Muscle layer of duodenum (tissue), 2 donors: ENCODE data around the gene CRYAA.
"Not testable (repeated sequence)": the region's sequence is repeated elsewhere in the genome, so short reads cannot be mapped to it uniquely, and the experiment has no call there.

ENCODE experiments used
- H3K27ac ChIP-seq: one replicate; pipeline ENCODE4 v1.7.0; 2013; ENCODE audit warnings: mild to moderate bottlenecking, low read length
- H3K27me3 ChIP-seq: one replicate; pipeline ENCODE4 v1.7.0; 2013; ENCODE audit warnings: low read depth, mild to moderate bottlenecking, control low read depth, low read length
- H3K36me3 ChIP-seq, 2 donors: one replicate each; pipeline ENCODE4 v1.7.0; 2013; ENCODE audit warnings: low read length in 2 of 2, control low read depth in 1 of 2, mild to moderate bottlenecking in 1 of 2; ENCODE audit not compliant: insufficient read depth in 2 of 2, control insufficient read depth in 1 of 2
- H3K4me1 ChIP-seq, 2 donors: one replicate each; pipeline ENCODE4 v1.7.0; 2013; ENCODE audit warnings: low read length in 2 of 2, mild to moderate bottlenecking in 2 of 2, control low read depth in 1 of 2, moderate library complexity in 1 of 2; ENCODE audit not compliant: insufficient read depth in 2 of 2, control insufficient read depth in 1 of 2
- H3K4me3 ChIP-seq, 2 donors: one replicate each; pipeline ENCODE4 v1.7.0; 2013; ENCODE audit warnings: low read length in 2 of 2, low read depth in 1 of 2, mild to moderate bottlenecking in 1 of 2
- H3K9me3 ChIP-seq, 2 donors: one replicate each; pipeline ENCODE4 v1.7.0; 2013; ENCODE audit warnings: low read length in 2 of 2, control low read depth in 1 of 2, mild to moderate bottlenecking in 1 of 2; ENCODE audit not compliant: control insufficient read depth in 1 of 2
- donor health status: healthy.

The CRYAA gene, protein sequence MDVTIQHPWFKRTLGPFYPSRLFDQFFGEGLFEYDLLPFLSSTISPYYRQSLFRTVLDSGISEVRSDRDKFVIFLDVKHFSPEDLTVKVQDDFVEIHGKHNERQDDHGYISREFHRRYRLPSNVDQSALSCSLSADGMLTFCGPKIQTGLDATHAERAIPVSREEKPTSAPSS

DNA sequence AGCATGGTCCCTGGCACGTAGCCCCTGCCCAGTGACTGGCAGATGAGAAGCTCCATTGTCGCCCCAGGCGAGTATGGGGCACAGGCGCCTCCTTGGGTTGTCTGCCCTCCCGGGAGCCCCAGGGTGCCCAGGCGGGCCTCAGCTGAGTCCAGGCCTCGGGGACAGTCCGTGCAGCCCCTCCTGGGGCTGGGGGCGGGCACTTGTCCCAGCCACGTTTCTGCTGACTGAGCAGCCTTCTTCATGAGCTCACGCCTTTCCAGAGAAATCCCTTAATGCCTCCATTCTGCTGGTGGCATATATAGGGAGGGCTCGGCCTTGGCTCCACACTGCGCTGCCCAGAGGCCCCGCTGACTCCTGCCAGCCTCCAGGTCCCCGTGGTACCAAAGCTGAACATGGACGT is at the start of gene CRYAA:
Gene CRYAA (plus strand): TSS at position 301 of the 400 bp plus-strand sequence. CDS start 92 bp downstream, at position 393.
- not testable (repeated sequence) for H3K36me3 ChIP-seq, H3K4me3 ChIP-seq, H3K27ac ChIP-seq, H3K9me3 ChIP-seq, H3K27me3 ChIP-seq, H3K4me1 ChIP-seq

DNA sequence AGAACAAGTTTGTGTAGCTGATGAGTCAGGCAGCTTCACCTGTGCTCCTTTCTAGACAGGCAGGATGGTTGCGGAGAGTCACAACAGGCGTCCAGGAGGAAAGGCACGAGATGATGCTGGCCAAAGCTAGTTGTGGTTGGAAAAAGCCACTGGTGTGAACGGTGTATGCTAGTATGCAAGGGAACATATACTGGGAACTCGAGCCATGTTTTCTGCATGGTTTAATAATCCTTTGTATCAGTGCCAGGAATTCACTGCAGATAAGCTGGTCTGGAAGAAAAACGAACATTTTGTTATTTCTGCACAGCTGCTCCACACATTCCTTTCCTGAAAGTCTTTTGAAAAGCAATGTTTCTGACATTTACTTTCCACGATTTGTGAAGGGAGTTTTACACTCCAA is 38.7 kb upstream of the CRYAA start:
- H3K27ac ChIP-seq, H3K36me3 ChIP-seq, H3K4me1 ChIP-seq, H3K4me3 ChIP-seq, H3K9me3 ChIP-seq, H3K27me3 ChIP-seq: not testable (repeated sequence)

DNA sequence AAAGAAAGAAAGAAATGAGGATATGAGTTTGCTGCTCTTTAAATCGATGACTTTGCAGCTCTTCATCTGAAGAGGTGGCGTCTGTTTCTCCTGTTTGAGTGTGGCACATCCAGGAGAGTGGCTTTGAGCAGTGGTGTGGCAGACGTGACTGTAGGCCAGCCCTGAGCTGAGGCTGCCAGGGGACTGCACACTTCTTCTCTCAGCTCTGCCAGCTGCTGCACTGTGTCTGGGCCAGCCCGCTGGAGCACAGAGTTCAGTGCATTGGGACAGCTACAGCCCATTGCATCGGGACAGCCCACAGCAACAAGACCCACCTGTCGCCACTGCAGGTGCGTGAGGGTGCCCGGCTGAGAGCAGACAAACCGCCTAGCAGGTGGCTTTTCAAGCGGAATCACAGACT is 34.3 kb upstream of the CRYAA start:
- not testable (repeated sequence) for H3K4me1 ChIP-seq, H3K9me3 ChIP-seq, H3K4me3 ChIP-seq, H3K27ac ChIP-seq, H3K36me3 ChIP-seq, H3K27me3 ChIP-seq

DNA sequence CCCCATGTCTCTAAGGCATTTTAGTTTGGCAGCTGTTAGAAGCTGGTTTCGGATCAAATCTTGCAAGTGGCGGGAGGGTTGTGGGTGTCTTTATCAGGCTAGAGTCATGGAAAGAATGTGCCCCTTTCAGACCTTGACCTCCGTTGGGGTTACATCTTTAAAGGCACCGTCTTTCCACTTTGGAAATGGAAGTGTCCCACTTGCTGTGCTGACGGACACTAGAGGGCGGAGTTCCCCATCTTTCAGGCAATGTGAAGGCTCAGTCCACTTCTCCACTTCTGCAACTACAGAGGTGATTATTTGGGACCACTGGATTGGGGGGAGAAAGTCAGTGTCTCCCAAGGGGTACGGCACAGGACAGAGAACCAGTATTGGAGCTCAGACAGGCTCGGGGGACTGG is 29.9 kb upstream of the CRYAA start:
- H3K27me3 ChIP-seq, H3K9me3 ChIP-seq, H3K27ac ChIP-seq, H3K36me3 ChIP-seq, H3K4me1 ChIP-seq, H3K4me3 ChIP-seq: not testable (repeated sequence)

DNA sequence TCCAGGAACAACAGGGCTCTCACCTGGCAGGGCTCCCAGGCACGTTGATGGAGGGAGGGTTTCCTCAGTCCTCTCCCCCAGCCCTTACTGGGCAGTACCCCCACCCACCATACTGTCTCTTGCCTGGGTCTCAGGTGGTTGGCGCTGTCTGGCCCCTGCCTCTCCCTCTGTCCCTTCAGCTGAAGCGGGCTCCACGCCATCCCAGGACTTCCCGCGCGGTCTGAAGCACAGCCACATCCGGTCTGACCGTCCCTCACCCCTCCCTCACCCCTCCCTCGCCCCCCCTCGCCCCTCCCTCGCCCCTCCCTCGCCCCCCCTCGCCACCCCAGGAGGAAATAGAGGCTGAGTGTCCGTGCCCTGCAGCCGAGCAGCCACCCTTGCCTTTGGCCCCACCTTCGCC is 27.4 kb upstream of the CRYAA start:
- not testable (repeated sequence) for H3K27me3 ChIP-seq, H3K4me1 ChIP-seq, H3K4me3 ChIP-seq, H3K9me3 ChIP-seq, H3K27ac ChIP-seq, H3K36me3 ChIP-seq

DNA sequence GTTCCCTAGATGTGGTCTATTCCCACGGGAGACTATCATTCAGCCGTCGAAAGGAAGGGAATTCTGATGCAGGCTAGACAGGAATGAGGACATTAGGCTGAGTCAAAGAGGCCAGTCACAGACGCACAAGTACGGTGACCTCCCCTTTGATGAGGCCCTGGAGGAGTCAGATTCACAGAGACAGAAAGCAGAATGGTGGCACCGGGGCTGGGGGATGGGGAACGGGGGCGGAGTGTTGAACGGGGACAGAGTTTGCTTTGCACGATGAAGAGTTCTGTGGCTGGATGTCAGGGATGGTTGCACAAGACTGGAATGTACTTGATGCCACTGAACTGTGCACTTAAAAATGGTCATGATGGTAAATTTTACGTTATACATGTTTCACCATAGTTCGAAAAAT is 22.2 kb upstream of the CRYAA start:
- H3K9me3 ChIP-seq, H3K27ac ChIP-seq, H3K4me1 ChIP-seq, H3K27me3 ChIP-seq, H3K4me3 ChIP-seq, H3K36me3 ChIP-seq: not testable (repeated sequence)

DNA sequence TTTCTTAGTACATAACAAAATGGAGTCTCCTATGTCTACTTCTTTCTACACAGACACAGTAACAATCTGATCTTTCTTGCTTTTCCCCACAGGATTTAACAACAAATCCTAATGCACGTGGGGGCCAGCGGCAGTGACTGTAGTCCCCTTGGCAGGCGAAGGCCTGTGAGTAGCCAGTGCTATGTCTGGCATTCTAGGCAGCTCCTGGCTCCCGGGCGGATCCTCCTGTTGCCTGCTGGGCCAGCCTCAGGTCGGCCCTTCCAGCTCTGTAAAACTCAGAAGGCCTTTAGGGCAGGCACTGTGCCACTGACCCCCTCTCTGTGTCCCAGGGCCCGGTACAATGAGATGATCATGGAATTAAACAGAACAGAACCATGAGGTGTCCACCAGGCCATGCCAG is 20.8 kb upstream of the CRYAA start:
- not testable (repeated sequence) for H3K36me3 ChIP-seq, H3K27ac ChIP-seq, H3K9me3 ChIP-seq, H3K4me3 ChIP-seq, H3K4me1 ChIP-seq, H3K27me3 ChIP-seq

DNA sequence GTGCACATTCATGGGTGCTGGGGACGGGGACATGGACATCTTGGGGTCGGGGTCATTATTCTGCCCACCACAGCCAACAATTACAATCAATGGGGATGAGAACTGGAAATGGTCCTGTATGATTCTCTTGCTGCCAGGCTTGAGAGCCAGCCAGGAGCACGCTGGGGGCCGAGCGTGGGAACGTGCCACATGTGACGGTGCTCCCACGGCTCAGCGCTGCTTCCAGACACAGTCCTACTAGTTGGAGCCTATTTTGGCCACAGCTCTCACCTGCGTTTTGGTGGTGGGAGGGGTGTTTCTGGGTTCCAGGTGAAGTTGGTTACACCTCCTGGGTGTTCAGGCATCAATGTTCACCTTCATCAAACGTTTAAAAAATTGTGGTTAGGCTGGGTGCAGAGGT is 19.5 kb upstream of the CRYAA start:
- H3K27ac ChIP-seq, H3K4me1 ChIP-seq, H3K4me3 ChIP-seq, H3K9me3 ChIP-seq, H3K27me3 ChIP-seq, H3K36me3 ChIP-seq: not testable (repeated sequence)

DNA sequence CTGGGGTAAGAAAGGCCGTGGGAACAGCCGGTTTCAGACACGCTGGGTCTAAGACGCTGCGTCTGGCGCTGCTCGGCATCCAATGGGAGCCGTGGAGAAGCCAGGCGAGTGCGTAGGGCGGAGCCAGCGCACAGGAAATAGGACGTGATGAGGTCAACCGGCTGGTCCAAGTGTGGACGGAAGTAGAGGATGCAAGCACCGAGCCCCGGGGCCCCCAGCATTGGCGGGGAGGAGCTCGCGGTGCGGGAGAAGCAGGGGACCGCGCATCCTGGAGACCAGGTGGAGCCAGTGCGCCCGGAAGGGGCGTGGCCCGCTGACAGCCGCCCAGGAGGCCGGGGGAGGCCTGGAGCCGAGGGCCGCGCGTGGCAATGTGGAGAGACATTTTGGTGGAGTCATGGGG is 15.2 kb upstream of the CRYAA start:
- H3K27me3 ChIP-seq, H3K36me3 ChIP-seq, H3K4me1 ChIP-seq, H3K4me3 ChIP-seq, H3K27ac ChIP-seq, H3K9me3 ChIP-seq: not testable (repeated sequence)

DNA sequence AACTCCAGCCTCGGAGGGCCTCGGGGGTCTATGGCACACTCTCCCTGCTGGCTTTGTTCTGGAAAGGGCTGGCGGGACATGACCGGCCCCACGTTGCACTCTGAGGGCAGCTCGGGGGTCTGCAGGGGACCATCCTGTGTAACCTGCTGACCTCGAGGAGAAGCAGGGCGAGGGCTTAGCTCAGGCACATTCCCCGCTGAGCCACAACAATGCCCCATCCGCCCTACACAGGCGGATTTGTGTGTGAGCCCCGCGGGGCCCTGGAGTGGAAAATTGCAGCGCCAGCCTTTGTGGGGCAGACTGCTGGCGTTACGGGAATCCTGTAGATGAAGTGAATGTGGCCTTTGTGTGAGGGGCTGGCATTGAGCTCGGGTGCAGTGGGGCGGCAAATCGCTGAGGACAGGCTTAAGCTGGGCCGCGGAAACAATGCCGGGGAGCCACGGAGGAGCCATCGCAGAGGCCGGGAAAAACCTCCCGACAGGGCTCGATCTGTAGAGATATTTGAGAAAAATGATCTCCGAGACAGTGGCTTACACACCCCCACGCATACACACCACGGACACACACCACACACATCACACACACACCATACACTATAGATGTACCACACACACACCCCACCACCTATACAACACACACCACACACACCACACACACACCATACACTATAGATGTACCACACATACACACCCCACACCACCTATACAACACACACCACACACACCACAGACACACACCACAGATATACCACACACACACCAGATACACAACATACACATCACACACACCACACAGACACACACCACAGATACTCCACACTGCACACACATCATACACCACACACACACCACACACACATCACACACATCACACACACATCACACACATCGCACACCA is 9.3 kb upstream of the CRYAA start:
- not testable (repeated sequence) for H3K4me3 ChIP-seq, H3K9me3 ChIP-seq, H3K4me1 ChIP-seq, H3K36me3 ChIP-seq, H3K27ac ChIP-seq, H3K27me3 ChIP-seq

DNA sequence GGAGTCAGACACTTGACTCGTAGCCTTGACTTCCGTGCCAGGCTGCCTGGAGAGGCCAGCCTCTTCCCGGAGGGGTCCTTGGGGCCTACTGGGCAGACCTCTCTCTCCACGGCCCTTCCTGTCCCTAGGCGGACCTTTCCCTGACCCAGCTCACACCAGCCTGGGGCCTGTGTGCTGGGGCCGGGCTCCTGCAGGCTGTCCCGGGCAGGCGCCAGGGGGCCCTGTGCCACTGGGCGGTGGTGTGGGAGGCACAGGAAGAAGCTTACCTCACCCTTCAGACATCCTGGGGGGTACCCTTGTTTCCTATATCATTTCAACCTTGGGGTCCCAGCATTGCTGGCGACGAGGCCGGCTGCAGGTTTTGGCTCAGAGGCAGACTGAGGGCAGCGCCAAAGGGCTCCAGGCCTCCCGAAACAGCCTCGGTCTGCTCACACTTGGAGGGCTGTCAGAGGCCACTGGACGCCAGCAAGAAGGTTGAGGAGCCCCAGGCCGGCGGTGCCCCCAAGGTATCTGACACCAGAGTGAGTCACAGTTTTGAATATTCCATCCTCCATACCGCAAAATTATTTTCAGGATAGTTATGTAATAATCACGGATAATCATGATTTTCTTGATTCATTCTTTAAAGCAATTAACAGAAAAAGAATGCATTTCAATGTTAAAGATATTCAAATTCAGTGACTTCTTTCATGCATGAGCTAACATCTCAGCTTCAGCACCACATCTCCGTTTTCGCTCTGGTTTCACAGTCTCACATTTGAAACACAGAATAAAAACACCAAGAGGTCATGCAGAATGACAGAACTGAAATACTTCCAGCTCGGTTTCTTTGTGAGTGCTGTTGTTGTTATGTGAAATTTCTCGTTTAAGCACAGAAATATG is 6.7 kb upstream of the CRYAA start:
- not testable (repeated sequence) for H3K9me3 ChIP-seq, H3K4me3 ChIP-seq, H3K4me1 ChIP-seq, H3K36me3 ChIP-seq, H3K27me3 ChIP-seq, H3K27ac ChIP-seq
